Activated CD4-positive, CD25-positive, alpha-beta regulatory T cell treated with anti-CD3 and anti-CD28 coated beads, Interleukin-2, amount 50 U/mL, for 16 hours (primary cell): Measurements from ENCODE around the gene RBM38.

Source experiments
- DNase-seq: peaks from one replicate; pipeline ENCODE4 v3.0.0-alpha.2; 2020; ENCODE audit warnings: low read depth, low spot score

The RBM38 gene

DNA sequence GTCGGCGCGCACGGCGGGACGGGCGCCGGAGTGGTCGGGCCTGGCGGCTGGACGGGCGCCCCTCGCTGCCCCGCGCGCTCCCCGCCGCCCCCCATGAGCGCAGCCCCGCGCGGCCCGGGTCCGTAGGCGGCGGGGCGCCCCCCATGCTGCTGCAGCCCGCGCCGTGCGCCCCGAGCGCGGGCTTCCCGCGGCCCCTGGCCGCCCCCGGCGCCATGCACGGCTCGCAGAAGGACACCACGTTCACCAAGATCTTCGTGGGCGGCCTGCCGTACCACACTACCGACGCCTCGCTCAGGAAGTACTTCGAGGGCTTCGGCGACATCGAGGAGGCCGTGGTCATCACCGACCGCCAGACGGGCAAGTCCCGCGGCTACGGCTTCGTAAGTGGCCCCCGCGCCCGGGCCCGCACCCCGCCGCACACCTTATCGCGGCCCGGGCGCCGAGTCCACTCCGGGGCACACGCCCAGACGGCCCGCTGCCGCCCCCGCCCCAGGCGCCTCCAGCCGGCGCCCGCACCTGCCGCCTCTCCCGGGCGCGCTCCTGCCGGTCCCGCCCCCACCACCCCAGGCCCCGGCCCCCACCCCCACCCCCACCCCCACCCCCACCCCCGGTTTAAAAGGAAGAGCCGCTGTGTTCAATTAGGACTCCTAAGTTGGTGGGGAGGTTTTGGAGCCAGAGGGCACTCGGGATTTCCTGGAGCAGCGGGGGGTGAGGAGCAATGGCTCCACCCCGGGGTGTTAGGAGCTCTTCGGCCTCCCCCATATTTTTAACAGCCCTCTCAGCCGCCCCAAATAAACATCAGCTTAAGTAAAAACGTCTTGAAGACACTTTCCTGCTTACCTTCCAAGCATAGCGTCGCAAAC, 474 bp downstream of the RBM38 start:
- no peak for DNase-seq

DNA sequence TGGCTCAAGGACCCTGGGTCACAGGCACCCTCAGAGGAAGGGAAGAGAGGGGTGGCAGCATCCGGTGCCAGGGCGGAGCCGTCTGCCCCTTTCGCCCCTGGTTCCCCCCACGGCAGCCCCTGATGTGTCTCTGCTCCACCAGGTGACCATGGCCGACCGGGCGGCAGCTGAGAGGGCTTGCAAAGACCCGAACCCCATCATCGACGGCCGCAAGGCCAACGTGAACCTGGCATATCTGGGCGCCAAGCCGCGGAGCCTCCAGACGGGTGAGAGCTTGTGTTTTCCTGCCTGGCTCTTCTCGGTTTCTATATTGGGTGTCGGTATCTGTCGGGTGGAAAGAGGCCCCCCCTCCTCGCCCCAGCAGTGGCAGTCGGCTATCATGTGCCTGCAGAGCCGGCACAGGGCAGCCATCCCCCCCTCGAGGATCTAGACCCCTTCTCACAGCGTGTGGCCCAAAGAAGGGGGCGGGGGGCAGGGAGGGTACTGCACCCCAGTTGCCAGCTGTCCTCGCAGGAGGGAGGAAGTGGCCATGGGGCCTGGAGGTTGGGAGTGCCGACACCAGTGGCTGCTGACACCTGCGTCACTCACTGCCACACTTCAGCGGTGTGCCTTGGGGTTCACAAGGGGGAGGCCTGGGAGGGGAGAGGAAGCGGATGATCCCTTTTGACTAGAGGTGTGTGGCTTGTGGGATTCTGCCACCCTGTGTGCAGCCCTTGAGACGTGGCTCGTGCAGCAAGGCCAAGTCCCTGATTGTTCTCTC, 1.5 kb downstream of the RBM38 start:
- peak; percentile 60 for DNase-seq

DNA sequence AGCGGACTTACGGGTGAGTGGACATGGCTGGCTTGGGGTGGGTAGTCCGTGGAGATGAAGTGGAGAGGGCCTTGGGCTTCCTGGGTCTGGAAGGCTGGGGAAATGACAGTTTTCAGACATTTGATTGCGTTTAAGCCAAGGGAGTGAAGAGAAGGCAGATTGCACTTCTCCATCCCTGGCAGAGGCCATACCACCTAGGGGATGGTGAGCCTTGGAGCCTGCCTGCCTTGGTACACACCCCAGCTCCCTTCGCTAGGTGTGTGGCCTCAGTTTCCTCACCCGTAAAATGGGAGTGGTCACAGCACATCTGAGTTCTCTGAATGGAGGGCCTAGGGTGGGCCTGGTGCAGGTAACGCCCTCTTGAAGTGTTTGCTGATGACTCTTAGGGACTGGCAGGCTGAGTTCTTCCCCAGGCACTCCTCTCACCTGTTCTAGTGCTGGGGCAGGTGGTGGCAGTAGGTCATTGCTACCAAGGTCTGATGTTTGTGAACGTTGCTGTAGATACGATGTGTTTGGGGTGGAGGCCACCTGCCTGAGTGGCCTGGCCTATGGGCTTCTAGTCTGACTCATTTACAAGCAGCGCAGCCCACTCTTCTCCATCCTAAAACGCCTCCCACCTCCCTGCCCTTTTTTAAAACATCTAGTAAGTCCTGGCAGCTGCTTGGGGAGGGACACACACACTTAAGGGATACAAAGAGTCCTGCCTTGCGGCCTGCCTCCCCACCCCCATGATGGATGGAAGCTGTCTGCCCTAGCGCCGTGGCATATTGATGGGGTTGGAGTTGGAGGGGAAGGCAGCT, 2.3 kb downstream of the RBM38 start:
- no peak for DNase-seq

DNA sequence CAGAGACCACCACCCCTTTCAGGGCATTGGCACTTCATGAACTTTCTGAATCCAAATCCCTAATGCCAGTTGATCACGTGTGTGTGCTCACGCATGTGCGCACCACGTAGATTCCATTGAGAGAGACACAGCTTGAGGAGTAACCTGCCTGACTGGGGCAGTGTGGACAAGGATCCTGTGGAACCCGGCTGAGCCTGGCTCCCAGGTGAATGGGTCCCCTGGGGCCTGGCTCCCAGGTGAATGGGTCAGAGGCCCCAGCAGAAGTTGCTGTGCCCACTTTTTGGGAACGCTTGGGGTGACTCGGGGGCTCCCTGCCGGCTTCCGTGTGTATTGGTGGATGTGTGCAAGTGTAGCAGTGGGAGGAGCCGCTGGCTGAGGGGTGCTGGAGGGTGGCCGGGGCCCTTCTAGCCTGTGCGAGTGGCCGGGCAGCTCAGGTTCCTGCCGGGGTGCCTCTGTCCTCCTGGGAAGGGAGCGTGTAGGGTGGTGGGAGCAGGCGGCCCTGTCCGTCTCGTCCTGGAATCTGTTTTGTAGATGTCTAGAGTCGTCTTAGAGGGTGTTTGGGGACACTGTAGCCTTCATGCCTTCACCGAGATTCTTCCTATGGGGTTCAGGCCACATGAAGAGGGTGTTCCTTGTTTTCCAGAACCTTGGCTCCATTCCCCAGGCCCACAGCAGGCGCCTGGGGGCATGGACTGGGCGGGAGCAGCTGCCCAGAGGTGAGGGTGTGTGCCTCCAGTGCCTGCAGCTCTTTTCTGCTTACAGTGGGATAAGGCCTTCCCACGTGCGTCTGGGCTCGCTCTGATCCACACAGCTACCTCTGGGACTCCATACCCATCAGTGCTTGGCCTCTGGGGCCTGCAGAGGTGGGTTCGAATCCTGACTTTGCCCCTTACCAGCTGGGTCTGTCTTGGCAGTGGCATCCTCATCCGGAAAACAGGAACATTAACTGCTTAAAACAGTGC, 3.2 kb downstream of the RBM38 start:
- no peak for DNase-seq

DNA sequence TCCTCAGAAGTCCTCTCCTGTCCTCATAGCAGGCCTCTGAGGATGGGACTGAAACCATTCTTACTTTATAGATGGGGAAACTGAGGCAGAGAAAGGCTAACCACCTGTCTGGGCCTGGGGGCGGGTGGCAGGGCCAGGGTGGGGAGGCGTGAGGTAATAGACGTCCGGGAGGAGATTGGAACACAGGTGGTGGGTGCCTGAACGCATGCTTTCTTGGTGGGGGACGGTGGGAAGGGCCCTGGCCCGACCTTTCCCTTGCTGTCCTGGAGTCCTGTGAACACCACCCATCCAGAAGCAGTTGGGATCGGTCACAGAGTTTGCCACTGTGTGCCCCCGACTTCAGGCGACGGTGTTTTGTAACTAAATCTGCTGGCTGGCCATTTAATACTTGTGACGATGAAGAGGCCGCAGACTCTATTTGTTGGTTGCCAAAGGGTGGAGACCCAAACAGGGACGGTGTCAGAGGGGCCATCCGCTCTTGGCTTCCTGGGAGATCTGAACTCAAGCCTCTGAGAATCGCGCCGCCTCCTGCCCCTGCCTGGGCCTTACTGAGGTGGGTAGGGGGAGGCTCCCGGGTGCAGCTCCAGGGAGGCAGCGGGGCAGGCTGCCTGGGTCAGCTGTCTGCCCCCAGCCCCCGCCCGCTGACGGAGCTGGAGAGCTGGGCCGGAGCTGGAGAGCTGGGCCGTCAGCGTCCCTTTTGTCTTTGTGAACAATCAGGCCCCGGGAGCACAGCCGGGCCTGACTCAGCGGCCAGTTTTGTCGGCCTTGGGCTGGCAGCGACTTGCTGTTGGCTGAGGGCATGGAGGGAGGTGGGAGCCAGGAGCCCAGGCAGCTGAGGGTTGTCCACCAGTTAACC, 4.1 kb downstream of the RBM38 start:
- no peak for DNase-seq

DNA sequence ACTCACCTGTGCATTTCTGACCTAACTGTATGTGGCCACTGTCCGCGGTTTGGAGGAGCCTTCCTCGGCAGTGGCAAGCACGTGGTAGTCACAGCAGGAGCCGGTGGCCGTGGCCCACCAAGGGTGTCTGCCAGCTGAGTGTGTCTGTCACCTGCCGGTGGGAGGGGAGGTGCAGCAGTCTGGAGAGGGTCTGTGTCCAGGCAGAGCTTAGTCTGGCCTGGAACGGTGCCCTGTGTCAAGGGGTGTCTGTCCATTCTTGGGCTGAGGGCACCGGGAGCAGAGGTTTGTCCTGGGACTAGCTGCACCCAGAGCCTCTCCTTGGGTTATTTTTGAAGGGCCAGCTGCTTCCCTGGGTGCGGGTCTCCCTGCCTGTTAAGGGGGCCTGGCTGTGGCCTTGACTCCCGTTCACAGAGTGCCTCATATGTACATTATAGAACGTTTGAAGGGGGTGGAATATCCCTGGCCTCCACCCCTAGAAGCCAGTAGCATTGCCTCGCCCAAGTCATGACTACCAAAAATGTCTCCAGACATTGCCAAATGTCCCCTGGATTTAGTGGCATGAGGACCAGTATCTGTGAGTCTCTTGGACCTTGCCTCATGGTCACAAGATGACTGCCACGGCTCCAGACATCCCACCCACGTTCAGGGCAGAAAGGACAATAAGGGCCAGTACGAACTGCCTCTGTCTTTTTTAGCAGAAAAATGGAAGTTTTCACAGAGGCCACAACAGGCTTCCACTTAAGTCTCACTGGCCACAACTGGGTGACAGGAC, 5.2 kb downstream of the RBM38 start:
- DNase-seq, result no peak

DNA sequence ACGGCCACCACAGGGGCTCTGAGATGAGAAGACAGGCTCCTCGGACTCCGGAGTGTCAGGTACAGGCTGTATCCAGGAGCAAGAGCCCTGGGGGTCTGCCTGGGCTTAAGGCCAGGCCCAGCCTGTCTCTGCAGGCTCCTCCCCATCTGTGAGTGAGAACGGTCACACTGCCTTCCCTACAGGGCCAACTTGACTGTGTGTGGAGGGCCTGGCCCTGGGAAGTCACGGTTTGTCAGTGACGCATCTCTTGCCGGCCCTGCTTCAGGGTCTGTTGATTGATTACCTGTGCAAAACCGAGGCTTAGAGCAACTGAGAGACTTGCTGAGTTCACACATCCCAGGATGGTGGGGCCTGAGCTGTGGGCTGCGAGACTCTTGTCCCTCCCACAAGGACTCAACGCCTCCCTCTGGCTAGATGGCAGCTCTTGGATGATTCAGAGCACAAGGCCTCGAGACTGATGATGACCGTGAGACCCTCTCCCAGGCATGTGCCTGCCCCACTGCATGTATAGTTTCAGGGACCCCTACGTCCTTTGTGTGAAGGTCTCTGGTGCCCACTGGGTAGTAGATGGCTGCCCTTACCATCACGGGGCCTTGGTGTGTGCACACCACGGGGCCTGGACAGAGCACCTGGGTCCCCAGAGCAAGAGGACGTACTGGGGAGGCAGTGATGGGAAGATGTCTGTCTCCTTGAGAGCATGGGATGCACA, 5.9 kb downstream of the RBM38 start:
- DNase-seq, result no peak

DNA sequence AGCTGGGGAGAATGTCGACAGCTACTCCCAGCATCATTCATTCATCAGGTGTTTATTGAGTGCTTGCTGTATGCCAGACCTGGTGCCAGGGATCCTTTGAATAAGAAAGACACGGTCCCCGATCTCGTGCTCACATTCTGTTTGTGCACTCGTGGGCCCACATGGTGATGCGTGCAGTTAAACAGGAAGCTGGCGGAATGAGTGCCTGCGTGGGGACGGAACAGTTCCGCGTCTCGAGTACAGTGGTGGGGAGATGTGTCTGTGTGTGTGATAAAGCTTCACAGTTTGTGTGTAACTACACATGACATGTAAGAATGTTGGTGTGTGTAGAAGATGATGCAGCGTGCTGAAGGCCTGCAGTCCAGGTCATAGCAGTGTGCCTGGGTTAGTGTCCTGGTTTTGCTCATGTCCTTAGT, 6.5 kb downstream of the RBM38 start:
- DNase-seq, result no peak

DNA sequence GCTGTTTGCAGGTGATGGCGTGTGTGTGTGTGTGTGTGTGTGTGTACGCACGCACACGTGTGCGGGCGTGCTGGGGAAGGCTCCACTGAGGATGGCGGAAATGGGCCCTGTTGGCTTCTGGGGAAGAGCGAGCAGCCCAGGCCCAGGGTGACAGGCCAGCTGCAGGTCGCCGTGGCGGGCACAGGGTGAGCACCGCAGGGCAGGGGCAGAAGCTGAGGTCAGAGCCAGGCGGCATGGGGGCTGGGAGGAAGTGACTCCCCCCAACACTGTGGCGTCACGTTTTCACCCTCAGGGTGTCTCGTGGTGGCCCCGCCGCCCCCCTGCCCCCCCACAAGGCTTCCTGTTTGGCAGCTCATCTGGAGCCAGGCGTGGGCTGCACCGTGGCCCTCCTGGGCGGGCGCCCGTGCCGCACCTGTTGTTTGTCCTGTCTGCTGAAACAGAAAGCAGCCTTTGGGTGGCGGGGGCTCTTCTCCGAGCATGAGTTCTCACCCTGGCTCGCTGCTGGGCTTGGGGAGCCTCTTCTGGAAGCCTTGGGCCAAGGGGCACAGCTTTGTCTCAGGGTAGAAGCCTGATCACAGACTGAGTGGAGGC, 7.1 kb downstream of the RBM38 start:
- DNase-seq, result peak; percentile 81

DNA sequence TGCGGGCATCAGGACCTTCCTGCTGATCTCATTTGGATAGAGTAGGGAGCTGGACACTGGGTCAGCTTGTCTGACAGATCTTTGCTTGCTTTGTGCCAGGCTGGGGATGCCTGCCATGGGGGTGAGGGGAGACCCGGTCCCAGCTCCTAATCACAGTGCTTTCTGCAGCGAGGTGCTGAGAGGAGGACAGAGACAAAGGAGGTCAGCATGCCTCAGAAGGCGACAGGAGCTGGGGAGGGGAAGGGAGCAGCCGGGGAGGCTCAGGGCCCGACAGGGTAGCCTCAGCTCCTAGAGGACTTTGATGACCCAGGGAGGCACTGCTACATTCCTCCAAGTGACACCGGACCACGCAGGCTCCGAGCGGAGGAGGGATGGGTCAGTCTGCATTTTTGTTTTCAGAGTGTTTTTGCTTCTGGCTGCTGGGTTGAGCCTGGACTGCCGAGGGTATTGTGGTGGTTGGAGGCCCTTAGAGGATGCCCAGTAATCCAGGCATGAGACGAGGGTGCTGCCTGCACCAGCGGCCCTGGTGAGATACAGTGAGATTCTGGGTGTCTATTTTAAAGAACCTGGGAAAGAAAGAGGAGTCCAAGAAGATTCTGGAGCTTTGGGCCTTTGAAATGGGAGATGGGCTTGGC, 7.8 kb downstream of the RBM38 start:
- no peak for DNase-seq

DNA sequence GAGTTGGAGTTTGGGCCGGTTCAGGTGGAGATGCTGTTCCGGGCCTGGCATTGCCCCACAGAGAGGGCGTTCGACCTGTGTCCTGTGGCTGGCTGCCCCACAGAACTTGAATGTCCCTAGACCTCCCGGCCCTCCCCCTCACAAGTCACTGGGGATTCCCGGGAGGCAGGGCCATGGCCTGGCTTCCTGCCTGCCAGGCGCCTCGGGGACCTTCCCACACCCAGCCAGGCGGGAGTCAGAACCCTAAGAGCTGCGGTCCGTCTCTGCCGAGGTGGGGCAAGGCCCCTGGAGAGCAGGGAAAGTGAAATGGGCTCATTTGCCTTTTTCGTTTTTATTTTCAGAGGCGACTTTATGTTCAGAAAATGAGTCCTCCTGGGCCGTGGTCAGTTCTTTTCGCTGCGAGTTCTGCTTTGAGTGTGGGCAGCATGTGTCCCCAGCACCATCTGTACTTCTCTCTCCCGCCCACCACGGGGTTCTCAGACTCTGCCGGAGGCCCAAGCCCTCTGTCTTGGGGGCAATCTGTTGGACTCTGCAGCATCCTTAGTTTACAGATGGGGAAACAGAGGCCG, 8.5 kb downstream of the RBM38 start:
- no peak for DNase-seq

DNA sequence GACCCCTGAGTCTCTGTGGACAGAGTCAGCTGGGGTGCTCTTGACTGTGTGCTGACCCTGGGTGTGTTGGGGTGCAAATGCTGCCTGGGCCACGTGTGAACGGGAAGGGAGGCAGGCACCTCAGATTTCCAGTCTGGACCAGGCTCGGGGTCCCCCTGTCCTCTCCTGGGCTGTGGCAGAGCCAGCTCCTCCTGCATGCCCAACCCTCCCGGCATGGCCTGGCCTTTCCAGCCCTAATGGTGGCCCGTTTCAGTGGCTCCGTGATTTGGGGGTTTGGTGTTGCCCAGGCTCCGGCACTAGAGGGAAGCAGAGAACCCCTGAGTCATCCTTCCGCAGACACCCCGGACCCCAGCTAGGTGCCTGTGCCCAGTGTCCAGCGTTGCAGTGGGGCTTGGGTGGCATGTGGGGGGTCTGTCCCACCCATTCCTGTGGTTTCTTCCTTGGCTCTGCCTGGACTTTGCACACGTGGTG, 9.1 kb downstream of the RBM38 start:
- no peak for DNase-seq

DNA sequence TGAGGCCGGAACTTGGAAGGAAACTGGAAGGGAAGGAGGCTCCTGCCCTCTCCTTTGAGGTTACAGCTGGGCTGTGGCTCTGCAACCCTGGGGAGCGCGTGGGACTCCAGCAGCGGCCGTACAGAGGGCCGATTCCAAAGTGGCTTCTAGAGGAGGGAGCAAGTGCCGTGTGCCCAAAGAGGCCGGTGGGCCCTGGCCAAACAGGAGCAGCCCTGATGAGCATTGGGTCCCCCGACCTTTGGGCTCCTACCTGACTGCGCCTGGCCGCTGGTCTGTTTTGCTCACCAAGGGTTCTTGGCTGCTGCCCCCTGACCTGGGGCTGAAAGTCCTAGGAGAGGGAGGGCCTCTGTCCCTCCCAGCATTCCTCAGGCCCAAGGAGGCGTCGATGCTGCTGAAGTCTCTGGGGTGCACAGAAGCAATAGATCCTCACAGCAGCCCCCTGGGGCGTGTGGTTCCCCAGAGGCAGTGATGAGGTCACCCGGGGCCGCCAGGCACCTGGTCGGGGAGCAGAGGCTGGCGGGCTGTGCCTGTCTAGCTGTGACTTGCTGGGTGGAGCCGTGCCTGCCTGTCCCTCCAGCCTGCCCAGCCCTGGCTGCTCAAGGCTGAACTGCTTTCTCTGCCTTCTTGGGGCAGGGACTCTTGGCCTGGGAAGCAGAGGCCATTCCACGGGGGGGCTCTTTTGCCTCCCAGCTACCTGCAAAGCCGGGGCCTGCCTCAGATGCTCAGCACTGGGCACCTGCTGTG, 9.8 kb downstream of the RBM38 start:
- DNase-seq, result no peak

DNA sequence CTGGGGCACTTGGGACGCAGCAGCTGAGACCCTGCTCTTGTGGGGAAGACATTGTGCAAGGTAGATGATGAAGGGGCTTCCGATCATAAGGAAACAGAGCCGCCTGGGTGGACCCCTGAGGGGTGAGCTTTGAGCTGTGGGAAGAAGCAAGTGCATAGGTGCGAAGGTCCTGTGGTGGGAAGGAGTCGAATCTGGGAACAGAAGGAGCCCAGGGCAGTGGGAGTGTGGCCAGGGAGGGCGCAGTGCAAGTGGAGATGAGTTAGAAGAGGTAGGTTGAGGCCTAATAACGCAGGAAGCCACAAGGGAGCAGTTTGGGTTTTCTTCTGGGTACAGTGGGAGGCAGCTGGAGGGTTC, 10.3 kb downstream of the RBM38 start:
- DNase-seq, result no peak

DNA sequence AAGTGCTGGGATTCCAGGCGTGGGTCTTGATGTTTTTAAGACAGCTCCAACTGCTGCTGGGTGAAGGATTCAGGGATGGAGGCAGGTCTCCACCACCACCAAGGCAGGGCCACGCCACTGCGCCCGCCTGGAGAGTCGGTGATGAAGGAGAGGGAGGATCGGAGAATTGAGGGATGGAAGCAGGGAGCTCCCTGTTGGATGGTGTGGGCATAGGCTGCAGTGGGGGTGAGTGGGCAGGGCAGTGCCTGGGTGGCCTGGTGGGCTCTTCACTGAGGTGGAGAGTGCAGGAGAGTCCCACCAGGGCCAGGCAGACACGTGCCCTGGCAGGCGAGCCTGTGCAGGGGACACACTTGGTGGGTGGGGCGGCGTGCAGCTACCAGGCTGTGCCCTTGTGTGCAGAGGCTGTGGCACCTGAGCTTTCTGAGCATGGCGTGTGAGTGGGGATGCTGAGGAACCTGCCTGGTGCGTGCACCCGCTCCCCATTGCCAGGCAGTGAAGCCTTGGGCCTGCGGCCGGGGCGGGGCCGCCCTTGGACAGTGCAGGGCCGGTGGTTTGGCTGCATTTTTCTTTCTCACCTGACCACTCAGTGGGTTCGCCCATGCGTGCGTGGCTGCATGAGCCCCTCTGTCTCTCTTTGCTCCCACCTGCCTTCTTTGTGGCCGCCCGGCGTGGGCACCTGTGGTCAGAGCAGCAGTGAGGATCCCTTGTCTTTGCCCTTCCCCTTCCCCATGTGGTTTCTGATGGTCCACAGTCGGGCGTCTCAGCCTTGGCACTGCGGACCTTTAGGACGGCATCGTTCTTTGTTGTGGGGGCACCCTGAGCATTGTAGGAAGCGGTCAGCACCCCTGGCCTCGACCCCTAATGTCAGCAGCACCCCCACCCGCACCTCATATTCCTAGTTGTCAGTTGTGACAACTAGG, 11.3 kb downstream of the RBM38 start:
- no peak for DNase-seq

DNA sequence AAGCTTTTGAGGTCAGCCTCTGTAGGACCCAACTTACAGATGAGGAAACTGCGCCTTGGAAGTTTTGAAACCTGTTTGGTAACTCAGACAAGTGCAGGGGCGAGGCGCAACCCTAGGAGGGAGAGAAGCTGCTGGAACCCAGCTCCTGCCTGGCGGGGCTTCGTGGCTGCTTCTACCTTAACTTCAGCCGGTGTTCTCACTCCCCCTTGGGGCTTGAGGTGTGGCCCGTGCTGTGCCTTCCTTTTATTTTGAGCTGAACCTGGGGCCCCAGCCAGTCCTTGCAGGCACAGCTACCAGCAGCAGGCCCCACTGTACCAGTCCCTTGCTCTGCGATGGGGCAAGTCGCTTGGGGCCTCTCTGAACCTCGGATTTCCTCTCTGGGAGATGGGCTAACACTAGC, 12.0 kb downstream of the RBM38 start:
- no peak for DNase-seq
